Measurements from ENCODE around the gene PLTP. TPM values are rescaled to one million over a fixed set of nuclear protein-coding genes. Genes with fewer than 3 reads are reported as not detected.
"Not testable (repeated sequence)": the region's sequence is repeated elsewhere in the genome, so short reads cannot be mapped to it uniquely, and the experiment has no call there.

The PLTP gene
- total RNA-seq, 2 donors from 2014 or later: 92.1 to 123 TPM

DNA sequence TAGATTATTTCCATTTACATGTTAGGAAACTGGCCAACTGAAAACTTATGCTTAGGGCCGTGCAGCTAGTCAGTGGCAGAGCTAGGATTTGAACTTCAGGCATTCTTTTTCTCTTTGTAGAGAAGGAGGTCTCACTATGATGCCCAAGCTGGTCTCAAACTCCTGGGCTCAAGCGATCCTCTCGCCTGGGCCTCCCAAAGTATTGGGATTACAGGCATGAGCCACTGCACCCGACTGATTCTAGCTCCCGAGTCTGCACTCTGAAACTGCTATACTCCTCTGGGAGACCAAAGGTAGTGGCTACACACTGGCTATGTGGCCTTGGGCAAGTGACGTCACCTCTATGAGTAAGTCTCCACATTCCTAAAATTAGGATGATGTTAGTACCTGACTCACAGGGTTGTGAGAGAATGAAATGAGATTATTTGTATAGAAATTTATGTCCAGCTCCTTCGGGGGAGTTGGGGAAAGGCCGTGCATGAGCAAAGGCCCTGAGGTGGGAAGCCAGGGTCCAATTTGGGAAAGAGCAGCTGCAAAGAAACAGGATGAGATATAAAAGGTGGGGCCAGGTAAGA, 6.4 kb downstream of the PLTP start:
- H3K4me3 ChIP-seq (ENCODE audit: low read length): no peak overlapping the region
- peaks cover 77% of the 10 kb centered on the region for H3K36me3 ChIP-seq (ENCODE audit: control insufficient read depth, insufficient read depth, low read length)
- Mint-ChIP-seq H3K9me3 (no peaks in the 10 kb centered on the region), H3K27ac (no peak overlapping the region), H3K4me1 (peaks cover 1% of the 10 kb centered on the region), H3K4me3 (no peak overlapping the region), H3K36me3 (ENCODE audit: low read depth) (peaks cover 57% of the 10 kb centered on the region), H3K27me3 (ENCODE audit: insufficient read depth) (peaks cover 7% of the 10 kb centered on the region)
- H3K9me3 ChIP-seq (ENCODE audit: control insufficient read depth, low read length): no peaks in the 10 kb centered on the region
- TF ChIP-seq CTCF (conservative IDR thresholded peaks at IDR 0.05): no peak
- no peak for DNase-seq
- H3K9ac ChIP-seq (ENCODE audit: extremely low read depth, low read length, poor library complexity, severe bottlenecking): no peak overlapping the region
- no peaks in the 10 kb centered on the region for H3K27me3 ChIP-seq (ENCODE audit: control insufficient read depth, insufficient read depth, low read length, poor library complexity, severe bottlenecking)
- H3K4me1 ChIP-seq (ENCODE audit: control insufficient read depth, insufficient read depth, low read length): no peaks in the 10 kb centered on the region
- WGBS, 2 experiments (ENCODE audit: insufficient coverage in 1 of 2, insufficient read length in 1 of 2): 92 to 96% methylated on average over 7 to 8 of the region's 8 CpGs
- no peak overlapping the region for H3K27ac ChIP-seq (ENCODE audit: low read depth, low read length)

- 94 to 96% methylated on average over 11 to 16 of the region's 16 CpGs for WGBS, 2 experiments (ENCODE audit: insufficient coverage in 1 of 2, insufficient read length in 1 of 2)
- Histone ChIP-seq H3K9me3 (ENCODE audit: control insufficient read depth, low read length) (no peaks in the 10 kb centered on the region), H3K36me3 (ENCODE audit: control insufficient read depth, insufficient read depth, low read length) (peaks cover 78% of the 10 kb centered on the region), H3K27me3 (ENCODE audit: control insufficient read depth, insufficient read depth, low read length, poor library complexity, severe bottlenecking) (no peaks in the 10 kb centered on the region), H3K4me1 (ENCODE audit: control insufficient read depth, insufficient read depth, low read length) (no peaks in the 10 kb centered on the region), H3K4me3 (ENCODE audit: low read length) (no peak overlapping the region), H3K9ac (ENCODE audit: extremely low read depth, low read length, poor library complexity, severe bottlenecking) (no peak overlapping the region), H3K27ac (ENCODE audit: low read depth, low read length) (no peak overlapping the region)
- TF ChIP-seq CTCF (conservative IDR thresholded peaks at IDR 0.05): no peak
- Mint-ChIP-seq H3K4me3 (no peak overlapping the region), H3K36me3 (ENCODE audit: low read depth) (peaks cover 55% of the 10 kb centered on the region), H3K9me3 (no peaks in the 10 kb centered on the region), H3K27me3 (ENCODE audit: insufficient read depth) (peaks cover 7% of the 10 kb centered on the region), H3K4me1 (no peaks in the 10 kb centered on the region), H3K27ac (no peak overlapping the region)
- DNase-seq: no peak
These were observed 7.1 kb downstream of the PLTP start for GRCh38 chr20:45904583-45905504.

- no peak overlapping the region for H3K4me3 Mint-ChIP-seq
- Histone ChIP-seq H3K36me3 (ENCODE audit: control insufficient read depth, insufficient read depth, low read length) (peaks cover 79% of the 10 kb centered on the region), H3K9ac (ENCODE audit: extremely low read depth, low read length, poor library complexity, severe bottlenecking) (no peak overlapping the region), H3K9me3 (ENCODE audit: control insufficient read depth, low read length) (no peaks in the 10 kb centered on the region), H3K27me3 (ENCODE audit: control insufficient read depth, insufficient read depth, low read length, poor library complexity, severe bottlenecking) (no peaks in the 10 kb centered on the region), H3K4me1 (ENCODE audit: control insufficient read depth, insufficient read depth, low read length) (no peaks in the 10 kb centered on the region), H3K27ac (ENCODE audit: low read depth, low read length) (no peak overlapping the region), H3K4me3 (ENCODE audit: low read length) (no peak overlapping the region)
- H3K36me3 Mint-ChIP-seq (ENCODE audit: low read depth): peaks cover 61% of the 10 kb centered on the region
- WGBS, 2 experiments (ENCODE audit: insufficient coverage in 1 of 2, insufficient read length in 1 of 2): 95 to 98% methylated on average over 8 to 14 of the region's 14 CpGs
- TF ChIP-seq CTCF (conservative IDR thresholded peaks at IDR 0.05): no peak
- no peak for DNase-seq
- H3K27me3 Mint-ChIP-seq (ENCODE audit: insufficient read depth): peaks cover 3% of the 10 kb centered on the region
- no peak overlapping the region for H3K27ac Mint-ChIP-seq
- no peaks in the 10 kb centered on the region for H3K9me3 Mint-ChIP-seq
- H3K4me1 Mint-ChIP-seq: no peaks in the 10 kb centered on the region
These were observed 9.7 kb downstream of the PLTP start for GRCh38 chr20:45902199-45902701.

- WGBS, 2 experiments (ENCODE audit: insufficient coverage in 1 of 2, insufficient read length in 1 of 2): 90 to 93% methylated on average over 5 to 6 of the region's 6 CpGs
- not testable (repeated sequence) for H3K4me1 ChIP-seq (ENCODE audit: control insufficient read depth, insufficient read depth, low read length); H3K27ac ChIP-seq (ENCODE audit: low read depth, low read length); H3K27ac Mint-ChIP-seq; H3K4me1 Mint-ChIP-seq; H3K27me3 Mint-ChIP-seq (ENCODE audit: insufficient read depth); H3K4me3 ChIP-seq (ENCODE audit: low read length); H3K9me3 ChIP-seq (ENCODE audit: control insufficient read depth, low read length); DNase-seq; H3K9ac ChIP-seq (ENCODE audit: extremely low read depth, low read length, poor library complexity, severe bottlenecking); H3K27me3 ChIP-seq (ENCODE audit: control insufficient read depth, insufficient read depth, low read length, poor library complexity, severe bottlenecking); H3K4me3 Mint-ChIP-seq; H3K9me3 Mint-ChIP-seq
- H3K36me3 Mint-ChIP-seq (ENCODE audit: low read depth): peaks cover 63% of the 10 kb centered on the region
- H3K36me3 ChIP-seq (ENCODE audit: control insufficient read depth, insufficient read depth, low read length): peaks cover 78% of the 10 kb centered on the region
These were observed 10.6 kb downstream of the PLTP start for GRCh38 chr20:45901332-45901731.
